ENCODE measurements around the gene RNU1-4. TPM values are rescaled to one million over a fixed set of nuclear protein-coding genes. Genes with fewer than 3 reads are reported as not detected.
"Not testable (repeated sequence)": the region's sequence is repeated elsewhere in the genome, so short reads cannot be mapped to it uniquely, and the experiment has no call there.

RNU1-4 gene
- polyA plus RNA-seq, 1 experiment, result not detected

- DNase-seq (ENCODE audit: low read depth); POLR2A ChIA-PET; H3K27me3 ChIP-seq (ENCODE audit: control insufficient read depth, insufficient read depth, low read length); H3K36me3 ChIP-seq (ENCODE audit: control insufficient read depth, insufficient read depth, low read length); H3K4me3 ChIP-seq (ENCODE audit: low read depth, low read length); CTCF ChIA-PET: not testable (repeated sequence)
Observed at GRCh38 chr1:16749910-16750888, 9.9 kb downstream of the RNU1-4 start.

GRCh38 chr1:16752770-16753169 is 12.5 kb downstream of the RNU1-4 start:
- H3K27me3 ChIP-seq (ENCODE audit: control insufficient read depth, insufficient read depth, low read length); H3K36me3 ChIP-seq (ENCODE audit: control insufficient read depth, insufficient read depth, low read length); CTCF ChIA-PET; H3K4me3 ChIP-seq (ENCODE audit: low read depth, low read length); DNase-seq (ENCODE audit: low read depth); POLR2A ChIA-PET: not testable (repeated sequence)

- H3K27me3 ChIP-seq (ENCODE audit: control insufficient read depth, insufficient read depth, low read length); H3K4me3 ChIP-seq (ENCODE audit: low read depth, low read length); DNase-seq (ENCODE audit: low read depth); H3K36me3 ChIP-seq (ENCODE audit: control insufficient read depth, insufficient read depth, low read length); POLR2A ChIA-PET; CTCF ChIA-PET: not testable (repeated sequence)
Observed at GRCh38 chr1:16755385-16755784, 15.1 kb downstream of the RNU1-4 start.

- H3K36me3 ChIP-seq (ENCODE audit: control insufficient read depth, insufficient read depth, low read length); DNase-seq (ENCODE audit: low read depth); CTCF ChIA-PET; H3K4me3 ChIP-seq (ENCODE audit: low read depth, low read length); H3K27me3 ChIP-seq (ENCODE audit: control insufficient read depth, insufficient read depth, low read length); POLR2A ChIA-PET: not testable (repeated sequence)
Observed at GRCh38 chr1:16755932-16756331, 15.6 kb downstream of the RNU1-4 start.

- H3K4me3 ChIP-seq (ENCODE audit: low read depth, low read length); CTCF ChIA-PET; H3K27me3 ChIP-seq (ENCODE audit: control insufficient read depth, insufficient read depth, low read length); H3K36me3 ChIP-seq (ENCODE audit: control insufficient read depth, insufficient read depth, low read length); DNase-seq (ENCODE audit: low read depth); POLR2A ChIA-PET: not testable (repeated sequence)
Observed at GRCh38 chr1:16757574-16757973, 17.3 kb downstream of the RNU1-4 start.

- POLR2A ChIA-PET, CTCF ChIA-PET: not testable (repeated sequence)
Observed at GRCh38 chr1:16758060-16758459, 17.7 kb downstream of the RNU1-4 start.

GRCh38 chr1:16759041-16759493 is 18.8 kb downstream of the RNU1-4 start:
- H3K36me3 ChIP-seq (ENCODE audit: control insufficient read depth, insufficient read depth, low read length); H3K27me3 ChIP-seq (ENCODE audit: control insufficient read depth, insufficient read depth, low read length); CTCF ChIA-PET; POLR2A ChIA-PET; DNase-seq (ENCODE audit: low read depth); H3K4me3 ChIP-seq (ENCODE audit: low read depth, low read length): not testable (repeated sequence)

More at GRCh38 chr1:16758060-16758459, 17.7 kb downstream of the RNU1-4 start:
- H3K4me3 ChIP-seq (ENCODE audit: low read depth, low read length); DNase-seq (ENCODE audit: low read depth); H3K27me3 ChIP-seq (ENCODE audit: control insufficient read depth, insufficient read depth, low read length); H3K36me3 ChIP-seq (ENCODE audit: control insufficient read depth, insufficient read depth, low read length): not testable (repeated sequence)

GRCh38 chr1:16759650-16760455 is 19.5 kb downstream of the RNU1-4 start:
- H3K27me3 ChIP-seq (ENCODE audit: control insufficient read depth, insufficient read depth, low read length); H3K36me3 ChIP-seq (ENCODE audit: control insufficient read depth, insufficient read depth, low read length); DNase-seq (ENCODE audit: low read depth); POLR2A ChIA-PET; CTCF ChIA-PET; H3K4me3 ChIP-seq (ENCODE audit: low read depth, low read length): not testable (repeated sequence)

- CTCF ChIA-PET; H3K27me3 ChIP-seq (ENCODE audit: control insufficient read depth, insufficient read depth, low read length); H3K4me3 ChIP-seq (ENCODE audit: low read depth, low read length); H3K36me3 ChIP-seq (ENCODE audit: control insufficient read depth, insufficient read depth, low read length); DNase-seq (ENCODE audit: low read depth); POLR2A ChIA-PET: not testable (repeated sequence)
Observed at GRCh38 chr1:16760456-16760765, 20.1 kb downstream of the RNU1-4 start.

- H3K36me3 ChIP-seq (ENCODE audit: control insufficient read depth, insufficient read depth, low read length); DNase-seq (ENCODE audit: low read depth); H3K4me3 ChIP-seq (ENCODE audit: low read depth, low read length); CTCF ChIA-PET; H3K27me3 ChIP-seq (ENCODE audit: control insufficient read depth, insufficient read depth, low read length); POLR2A ChIA-PET: not testable (repeated sequence)
Observed at GRCh38 chr1:16760801-16761200, 20.5 kb downstream of the RNU1-4 start.

- H3K4me3 ChIP-seq (ENCODE audit: low read depth, low read length); H3K36me3 ChIP-seq (ENCODE audit: control insufficient read depth, insufficient read depth, low read length); CTCF ChIA-PET; DNase-seq (ENCODE audit: low read depth); H3K27me3 ChIP-seq (ENCODE audit: control insufficient read depth, insufficient read depth, low read length); POLR2A ChIA-PET: not testable (repeated sequence)
Observed at GRCh38 chr1:16764248-16764819, 24.0 kb downstream of the RNU1-4 start.

GRCh38 chr1:16764820-16765655 is 24.7 kb downstream of the RNU1-4 start:
- DNase-seq (ENCODE audit: low read depth); H3K27me3 ChIP-seq (ENCODE audit: control insufficient read depth, insufficient read depth, low read length); CTCF ChIA-PET; H3K36me3 ChIP-seq (ENCODE audit: control insufficient read depth, insufficient read depth, low read length); H3K4me3 ChIP-seq (ENCODE audit: low read depth, low read length); POLR2A ChIA-PET: not testable (repeated sequence)

All from BJ (cell line).